Gastroesophageal sphincter (tissue), 3 donors: ENCODE data around the gene C1orf198.

Experiments used
- POLR2AphosphoS5 ChIP-seq: sonication (generic); formaldehyde crosslinking; IDR thresholded peaks from one replicate; pipeline ENCODE4 v1.6.1; 2017; ENCODE audit warnings: antibody characterized with exemption
- TF ChIP-seq, protein P1 (sequence below), 4 experiments: fragments of 200-600 bp in 2 of 4; fragments of 450-650 bp in 2 of 4; sonication (generic) in 1 of 4; IDR thresholded peaks; one replicate each; pipeline ENCODE4 v1.5.1; 2017 to 2019; ENCODE audit warnings: antibody characterized with exemption in 4 of 4, mild to moderate bottlenecking in 2 of 4, moderate library complexity in 2 of 4

DNA sequence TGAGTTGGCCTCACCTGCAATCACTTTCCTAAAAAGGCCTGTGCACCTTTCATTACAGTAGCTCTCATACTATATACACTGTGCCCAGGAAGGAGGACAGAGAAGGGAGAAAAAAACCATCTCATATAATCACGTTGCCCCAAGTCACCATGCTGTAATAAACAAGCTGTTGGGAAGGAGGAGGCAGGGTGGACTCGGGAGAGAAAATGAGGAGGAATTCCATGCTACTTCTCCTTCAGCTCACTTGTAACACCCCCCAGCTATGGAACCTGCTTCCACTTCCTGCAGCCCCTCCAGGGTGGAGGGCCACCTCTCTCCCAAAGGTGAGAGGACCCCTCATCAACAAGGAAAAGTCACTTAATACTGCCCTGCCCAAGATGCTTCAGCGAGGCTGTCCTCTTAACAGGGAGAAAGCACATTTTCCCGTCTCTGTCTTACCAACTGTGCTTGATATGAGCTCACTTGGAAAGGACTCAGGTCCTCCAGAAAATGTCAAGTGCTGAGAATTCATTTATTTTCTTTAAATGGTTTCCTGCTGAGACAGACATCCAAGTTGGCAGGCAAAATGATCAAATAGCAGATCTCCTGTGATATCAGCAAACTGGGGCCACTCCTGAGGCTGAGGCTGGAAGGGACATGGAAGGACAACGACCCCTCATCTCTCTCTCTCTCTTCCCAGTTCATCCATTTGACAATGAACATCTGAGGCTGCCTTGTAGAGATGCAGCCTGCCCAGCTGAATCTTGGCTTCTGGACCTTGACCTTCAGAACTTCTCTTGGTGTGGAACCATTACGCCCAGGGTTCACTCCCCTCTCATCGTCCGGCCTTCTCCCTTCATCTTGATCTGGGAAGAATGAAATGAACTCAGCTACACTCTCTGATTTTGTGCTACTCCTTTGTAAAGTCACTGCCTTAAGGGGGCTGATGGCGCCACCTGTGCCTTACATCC is 67.2 kb downstream of the C1orf198 start:
- TF ChIP-seq, protein P1, sequence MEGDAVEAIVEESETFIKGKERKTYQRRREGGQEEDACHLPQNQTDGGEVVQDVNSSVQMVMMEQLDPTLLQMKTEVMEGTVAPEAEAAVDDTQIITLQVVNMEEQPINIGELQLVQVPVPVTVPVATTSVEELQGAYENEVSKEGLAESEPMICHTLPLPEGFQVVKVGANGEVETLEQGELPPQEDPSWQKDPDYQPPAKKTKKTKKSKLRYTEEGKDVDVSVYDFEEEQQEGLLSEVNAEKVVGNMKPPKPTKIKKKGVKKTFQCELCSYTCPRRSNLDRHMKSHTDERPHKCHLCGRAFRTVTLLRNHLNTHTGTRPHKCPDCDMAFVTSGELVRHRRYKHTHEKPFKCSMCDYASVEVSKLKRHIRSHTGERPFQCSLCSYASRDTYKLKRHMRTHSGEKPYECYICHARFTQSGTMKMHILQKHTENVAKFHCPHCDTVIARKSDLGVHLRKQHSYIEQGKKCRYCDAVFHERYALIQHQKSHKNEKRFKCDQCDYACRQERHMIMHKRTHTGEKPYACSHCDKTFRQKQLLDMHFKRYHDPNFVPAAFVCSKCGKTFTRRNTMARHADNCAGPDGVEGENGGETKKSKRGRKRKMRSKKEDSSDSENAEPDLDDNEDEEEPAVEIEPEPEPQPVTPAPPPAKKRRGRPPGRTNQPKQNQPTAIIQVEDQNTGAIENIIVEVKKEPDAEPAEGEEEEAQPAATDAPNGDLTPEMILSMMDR (IDR thresholded peaks at IDR 0.05), result no peak
- TF ChIP-seq POLR2AphosphoS5, result no peak
